ENCODE measurements around the gene CCDC149.

Gene CCDC149

DNA sequence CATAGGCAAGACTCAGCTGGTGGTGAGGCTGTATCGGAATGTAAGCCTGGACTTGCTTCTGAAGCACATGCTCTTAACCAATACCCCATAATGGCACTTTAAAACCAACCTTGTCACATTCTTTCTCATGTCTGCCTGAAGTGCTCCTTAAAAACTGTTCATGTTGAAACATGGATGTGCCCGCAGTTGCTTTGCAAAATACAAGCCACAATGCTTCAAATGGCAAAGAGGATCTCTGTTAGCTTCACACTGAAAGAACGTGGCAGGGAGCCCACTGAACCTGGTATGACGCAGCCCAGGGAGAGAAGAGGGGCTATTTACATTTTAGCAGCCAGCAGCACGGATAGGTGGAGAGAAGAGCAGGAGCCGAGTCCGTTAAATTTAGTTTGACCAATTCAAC, 88.1 kb downstream of the CCDC149 start:
- DNase-seq: no peak
- TF ChIP-seq, protein P1, sequence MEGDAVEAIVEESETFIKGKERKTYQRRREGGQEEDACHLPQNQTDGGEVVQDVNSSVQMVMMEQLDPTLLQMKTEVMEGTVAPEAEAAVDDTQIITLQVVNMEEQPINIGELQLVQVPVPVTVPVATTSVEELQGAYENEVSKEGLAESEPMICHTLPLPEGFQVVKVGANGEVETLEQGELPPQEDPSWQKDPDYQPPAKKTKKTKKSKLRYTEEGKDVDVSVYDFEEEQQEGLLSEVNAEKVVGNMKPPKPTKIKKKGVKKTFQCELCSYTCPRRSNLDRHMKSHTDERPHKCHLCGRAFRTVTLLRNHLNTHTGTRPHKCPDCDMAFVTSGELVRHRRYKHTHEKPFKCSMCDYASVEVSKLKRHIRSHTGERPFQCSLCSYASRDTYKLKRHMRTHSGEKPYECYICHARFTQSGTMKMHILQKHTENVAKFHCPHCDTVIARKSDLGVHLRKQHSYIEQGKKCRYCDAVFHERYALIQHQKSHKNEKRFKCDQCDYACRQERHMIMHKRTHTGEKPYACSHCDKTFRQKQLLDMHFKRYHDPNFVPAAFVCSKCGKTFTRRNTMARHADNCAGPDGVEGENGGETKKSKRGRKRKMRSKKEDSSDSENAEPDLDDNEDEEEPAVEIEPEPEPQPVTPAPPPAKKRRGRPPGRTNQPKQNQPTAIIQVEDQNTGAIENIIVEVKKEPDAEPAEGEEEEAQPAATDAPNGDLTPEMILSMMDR (IDR thresholded peaks at IDR 0.05; ENCODE audit: low read length): no peak
- TF ChIP-seq EZH2phosphoT487 (IDR thresholded peaks at IDR 0.05; ENCODE audit: low read length): no peak
- TF ChIP-seq EZH2 (optimal IDR thresholded peaks at IDR 0.05; ENCODE audit: low read depth, low read length): no peak
- H3K4me1 ChIP-seq (ENCODE audit: low read length): no peaks in the 10 kb centered on the region
- H3K36me3 ChIP-seq (replicated peaks; ENCODE audit: insufficient read depth, low read length): no peaks in the 10 kb centered on the region
- no peaks in the 10 kb centered on the region for H3K27me3 ChIP-seq (replicated peaks; ENCODE audit: insufficient read depth, low read length)
- no peak overlapping the region for H3K4me3 ChIP-seq (ENCODE audit: low read length)
- no peak overlapping the region for H3K9ac ChIP-seq (ENCODE audit: low read length)
- H2AFZ ChIP-seq (ENCODE audit: low read length): no peak overlapping the region
- no peaks in the 10 kb centered on the region for H3K79me2 ChIP-seq (ENCODE audit: low read length)
- H3K27ac ChIP-seq (ENCODE audit: low read length): no peak overlapping the region
- H3K9me2 ChIP-seq (replicated peaks; ENCODE audit: insufficient read depth, low read length): no peaks in the 10 kb centered on the region
- no peak overlapping the region for H3K4me2 ChIP-seq (ENCODE audit: low read depth, low read length)
- H3F3A ChIP-seq (ENCODE audit: insufficient read depth, low read length): no peaks in the 10 kb centered on the region
- H3K9me3 ChIP-seq (replicated peaks; ENCODE audit: insufficient read depth, low read length): no peaks in the 10 kb centered on the region
- no peaks in the 10 kb centered on the region for H4K20me1 ChIP-seq (ENCODE audit: insufficient read depth, low read length)

DNA sequence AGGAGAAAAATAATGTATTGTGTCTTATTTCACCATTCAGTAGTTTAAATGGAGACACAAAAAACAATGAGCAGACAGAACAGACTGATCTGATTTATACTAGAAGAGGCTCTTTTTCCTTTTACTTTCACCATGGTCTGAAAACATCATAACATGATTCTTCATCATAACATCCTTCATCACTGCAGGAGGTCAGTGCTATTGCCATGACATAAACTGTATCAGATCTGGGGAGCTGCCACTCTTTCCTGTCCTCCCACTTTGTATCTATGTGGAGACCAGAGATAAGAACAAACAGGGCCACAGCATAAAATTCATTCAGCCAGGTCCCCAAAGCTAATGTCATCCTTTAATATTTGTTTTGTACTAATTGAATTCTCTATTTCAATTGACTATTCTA, 92.3 kb downstream of the CCDC149 start:
- Histone ChIP-seq H3K9ac (ENCODE audit: low read length) (no peak overlapping the region), H3K9me2 (replicated peaks; ENCODE audit: insufficient read depth, low read length) (no peaks in the 10 kb centered on the region), H2AFZ (ENCODE audit: low read length) (no peak overlapping the region), H3K27me3 (replicated peaks; ENCODE audit: insufficient read depth, low read length) (no peaks in the 10 kb centered on the region), H3K4me1 (ENCODE audit: low read length) (no peaks in the 10 kb centered on the region), H3K36me3 (replicated peaks; ENCODE audit: insufficient read depth, low read length) (no peaks in the 10 kb centered on the region), H3K9me3 (replicated peaks; ENCODE audit: insufficient read depth, low read length) (no peaks in the 10 kb centered on the region), H4K20me1 (ENCODE audit: insufficient read depth, low read length) (no peaks in the 10 kb centered on the region), H3F3A (ENCODE audit: insufficient read depth, low read length) (no peaks in the 10 kb centered on the region), H3K4me2 (ENCODE audit: low read depth, low read length) (no peak overlapping the region), H3K27ac (ENCODE audit: low read length) (no peak overlapping the region), H3K4me3 (ENCODE audit: low read length) (no peak overlapping the region), H3K79me2 (ENCODE audit: low read length) (no peaks in the 10 kb centered on the region)
- TF ChIP-seq EZH2phosphoT487 (IDR thresholded peaks at IDR 0.05; ENCODE audit: low read length): no peak
- TF ChIP-seq, protein P1 (IDR thresholded peaks at IDR 0.05; ENCODE audit: low read length): no peak
- no peak for TF ChIP-seq EZH2 (optimal IDR thresholded peaks at IDR 0.05; ENCODE audit: low read depth, low read length)
- peak; percentile 3 for DNase-seq

DNA sequence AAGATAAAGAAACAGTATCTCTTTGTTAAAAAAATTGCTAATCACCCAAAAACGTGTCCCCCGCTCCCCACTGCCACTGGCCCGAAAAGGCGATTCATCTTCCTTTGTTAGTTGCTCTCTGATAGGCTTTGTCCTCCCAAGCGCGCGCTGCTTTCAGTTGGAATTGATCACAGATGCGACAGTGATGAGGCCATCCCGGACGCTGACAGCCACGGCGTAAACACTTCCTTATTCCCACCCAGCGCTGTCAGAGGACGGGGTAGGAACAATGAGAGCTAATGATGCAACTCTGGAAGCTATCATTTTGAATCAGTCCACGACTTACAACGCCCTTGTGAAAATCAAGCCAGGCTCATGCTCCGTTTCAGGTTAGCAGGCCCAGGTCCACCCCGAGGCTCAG, 96.0 kb downstream of the CCDC149 start:
- Histone ChIP-seq H3K27me3 (replicated peaks; ENCODE audit: insufficient read depth, low read length) (no peaks in the 10 kb centered on the region), H2AFZ (ENCODE audit: low read length) (no peak overlapping the region), H3K27ac (ENCODE audit: low read length) (no peak overlapping the region), H3K4me1 (ENCODE audit: low read length) (no peaks in the 10 kb centered on the region), H3K9me2 (replicated peaks; ENCODE audit: insufficient read depth, low read length) (no peaks in the 10 kb centered on the region), H3K4me2 (ENCODE audit: low read depth, low read length) (no peak overlapping the region), H3K79me2 (ENCODE audit: low read length) (no peaks in the 10 kb centered on the region), H3K36me3 (replicated peaks; ENCODE audit: insufficient read depth, low read length) (no peaks in the 10 kb centered on the region), H3K9ac (ENCODE audit: low read length) (no peak overlapping the region), H3K4me3 (ENCODE audit: low read length) (no peak overlapping the region), H3F3A (ENCODE audit: insufficient read depth, low read length) (no peaks in the 10 kb centered on the region), H3K9me3 (replicated peaks; ENCODE audit: insufficient read depth, low read length) (no peaks in the 10 kb centered on the region), H4K20me1 (ENCODE audit: insufficient read depth, low read length) (no peaks in the 10 kb centered on the region)
- DNase-seq: no peak
- TF ChIP-seq, protein P1 (IDR thresholded peaks at IDR 0.05; ENCODE audit: low read length): no peak
- TF ChIP-seq EZH2phosphoT487 (IDR thresholded peaks at IDR 0.05; ENCODE audit: low read length) (no peak), EZH2 (optimal IDR thresholded peaks at IDR 0.05; ENCODE audit: low read depth, low read length) (no peak)
